Gastroesophageal sphincter (tissue), 3 donors: ENCODE data around the gene PHF2.

Source experiments
- CTCF ChIP-seq, 4 experiments: fragments of 200-600 bp in 2 of 4; fragments of 450-650 bp in 2 of 4; sonication (generic) in 1 of 4; IDR thresholded peaks; one replicate each; pipeline ENCODE4 v1.5.1; 2017 to 2019; ENCODE audit warnings: antibody characterized with exemption in 4 of 4, mild to moderate bottlenecking in 2 of 4, moderate library complexity in 2 of 4
- POLR2A ChIP-seq, 2 donors: fragments of 450-650 bp; IDR thresholded peaks; one replicate each; pipeline ENCODE4 v1.6.1; 2017; ENCODE audit warnings: antibody characterized with exemption in 2 of 2, mild to moderate bottlenecking in 2 of 2, moderate library complexity in 1 of 2

DNA sequence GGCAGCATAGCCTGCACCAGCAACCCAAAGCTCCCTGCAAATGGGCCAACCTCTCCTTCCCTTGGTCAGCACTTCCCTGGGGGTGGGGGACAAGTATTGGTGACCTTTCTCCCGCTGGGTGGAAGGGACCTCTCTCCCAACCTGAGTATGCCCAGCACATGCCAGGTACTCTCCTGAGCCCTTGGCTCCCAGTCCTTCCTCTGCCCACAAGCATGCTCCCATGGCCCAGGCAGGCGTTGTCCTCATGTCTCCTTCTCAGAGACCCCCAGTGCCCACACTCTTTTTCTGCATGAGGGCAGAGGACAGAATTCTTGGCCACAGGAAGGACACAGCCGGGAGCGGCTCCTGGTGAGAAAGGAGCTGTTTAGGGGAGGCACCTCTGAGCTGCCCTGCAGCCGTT is 60.3 kb downstream of the PHF2 start:
- TF ChIP-seq CTCF (IDR thresholded peaks at IDR 0.05) (no peak), POLR2A (IDR thresholded peaks at IDR 0.05) (no peak)
